ENCODE results near the gene FSIP1. TPM values are rescaled to one million over a fixed set of nuclear protein-coding genes. Genes with fewer than 3 reads are reported as not detected.

The FSIP1 gene
- polyA plus RNA-seq, 1 donor: 3.6 TPM

GRCh38 chr15:39645976-39646257 is 136.7 kb downstream of the FSIP1 start:
- no peak for DNase-seq

GRCh38 chr15:39645138-39645975 is 137.3 kb downstream of the FSIP1 start:
- DNase-seq: no peak

GRCh38 chr15:39644136-39644535 is 138.5 kb downstream of the FSIP1 start:
- no peak for DNase-seq

GRCh38 chr15:39643727-39644126 is 138.9 kb downstream of the FSIP1 start:
- no peak for DNase-seq

- DNase-seq: no peak
Measured at GRCh38 chr15:39642011-39642640, 140.5 kb downstream of the FSIP1 start.

GRCh38 chr15:39641191-39641889 is 141.3 kb downstream of the FSIP1 start:
- DNase-seq: no peak

- no peak for DNase-seq
Measured at GRCh38 chr15:39640665-39641064, 142.0 kb downstream of the FSIP1 start.

GRCh38 chr15:39639037-39639436 is 143.6 kb downstream of the FSIP1 start:
- no peak for DNase-seq

- no peak for DNase-seq
Measured at GRCh38 chr15:39638041-39638440, 144.6 kb downstream of the FSIP1 start.

- DNase-seq: no peak
Measured at GRCh38 chr15:39631357-39631756, 151.3 kb downstream of the FSIP1 start.

- no peak for DNase-seq
Measured at GRCh38 chr15:39629906-39630305, 152.7 kb downstream of the FSIP1 start.

- no peak for DNase-seq
Measured at GRCh38 chr15:39629371-39629770, 153.3 kb downstream of the FSIP1 start.

- DNase-seq: no peak
Measured at GRCh38 chr15:39628546-39629257, 153.9 kb downstream of the FSIP1 start.

GRCh38 chr15:39628144-39628508 is 154.5 kb downstream of the FSIP1 start:
- DNase-seq: no peak

GRCh38 chr15:39627451-39628143 is 155.0 kb downstream of the FSIP1 start:
- DNase-seq: no peak

GRCh38 chr15:39625856-39626255 is 156.8 kb downstream of the FSIP1 start:
- no peak for DNase-seq

GRCh38 chr15:39625451-39625850 is 157.2 kb downstream of the FSIP1 start:
- DNase-seq: no peak

GRCh38 chr15:39624806-39625205 is 157.8 kb downstream of the FSIP1 start:
- no peak for DNase-seq

- no peak for DNase-seq
Measured at GRCh38 chr15:39623529-39623931, 159.1 kb downstream of the FSIP1 start.

- no peak for DNase-seq
Measured at GRCh38 chr15:39622660-39623516, 159.8 kb downstream of the FSIP1 start.

GRCh38 chr15:39621976-39622375 is 160.7 kb downstream of the FSIP1 start:
- no peak for DNase-seq

Measured in left kidney (tissue), 2 donors.